Neural progenitor cell (in vitro differentiated cells): ENCODE measurements around the gene DNAH7.

Source experiments
- CTCF ChIP-seq: fragments of 200-600 bp; sonication (generic); IDR thresholded peaks from 2 replicates; pipeline ENCODE4 v1.5.1; 2017; ENCODE audit warnings: antibody characterized with exemption, mild to moderate bottlenecking
- EZH2 ChIP-seq: fragments of 200-600 bp; sonication (generic); IDR thresholded peaks from 2 replicates; pipeline ENCODE4 v1.6.1; 2017; ENCODE audit warnings: antibody characterized with exemption, mild to moderate bottlenecking, moderate library complexity
- EZH2phosphoT487 ChIP-seq: fragments of 200-600 bp; sonication (generic); IDR thresholded peaks from 2 replicates; pipeline ENCODE4 v1.6.1; 2017; ENCODE audit warnings: antibody characterized with exemption

- TF ChIP-seq CTCF (no peak), EZH2 (no peak), EZH2phosphoT487 (no peak)
Observed at GRCh38 chr2:195782156-195782555, 286.5 kb downstream of the DNAH7 start.
